GM18498 (cell line): ENCODE results near the gene MATN4.

ENCODE experiments used
- ATAC-seq: cut with Tn5 transposase; IDR thresholded peaks from one replicate; pipeline ENCODE4 v1.9.1; 2021; ENCODE audit warnings: mild to moderate bottlenecking, moderate library complexity; ENCODE audit not compliant: unreplicated experiment

MATN4 gene

DNA sequence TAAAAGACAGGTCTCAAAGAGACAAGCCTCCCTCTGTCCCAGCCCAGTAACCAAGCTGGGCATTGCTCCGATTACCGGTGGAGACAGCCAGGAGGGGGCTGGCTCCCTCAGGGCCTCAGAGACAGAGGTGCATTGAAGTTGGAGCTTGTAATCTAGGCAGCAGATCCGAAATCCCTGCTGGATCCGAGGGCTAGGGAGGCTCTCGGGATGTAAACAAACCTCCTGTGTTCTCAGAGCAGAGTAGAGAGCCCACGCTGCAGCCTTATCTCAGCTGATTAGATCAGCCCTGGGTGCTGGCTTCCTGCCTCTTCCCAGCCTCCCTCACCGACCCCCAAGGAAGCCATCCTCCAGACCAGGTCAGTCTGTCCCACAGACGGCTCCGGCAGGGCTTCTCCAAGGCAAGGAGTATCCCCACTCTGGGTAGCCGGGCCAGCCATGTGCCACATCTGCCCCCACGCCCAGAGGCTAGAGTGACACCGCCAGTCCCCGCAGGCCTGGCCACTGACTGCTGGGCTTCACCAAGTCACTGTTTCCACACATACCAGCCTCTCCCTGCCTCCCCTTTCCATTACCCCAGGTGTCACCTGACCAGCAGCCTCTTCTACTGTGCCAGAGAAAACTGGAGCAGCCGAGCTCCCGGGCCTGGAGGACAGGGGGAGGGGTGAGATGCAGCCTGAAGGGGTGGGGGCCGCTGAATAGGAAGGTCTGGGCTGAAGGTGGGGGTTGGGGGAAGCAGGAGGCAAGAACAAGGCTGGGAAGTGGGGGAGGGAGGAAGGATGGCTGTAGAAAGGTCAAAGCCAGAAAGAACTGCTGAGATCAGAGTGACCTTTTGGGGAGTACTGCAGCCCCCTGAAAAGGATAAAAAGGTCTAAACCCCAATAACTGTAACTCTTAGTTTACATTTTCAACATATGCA is 34.1 kb upstream of the MATN4 start:
- no peak for ATAC-seq

DNA sequence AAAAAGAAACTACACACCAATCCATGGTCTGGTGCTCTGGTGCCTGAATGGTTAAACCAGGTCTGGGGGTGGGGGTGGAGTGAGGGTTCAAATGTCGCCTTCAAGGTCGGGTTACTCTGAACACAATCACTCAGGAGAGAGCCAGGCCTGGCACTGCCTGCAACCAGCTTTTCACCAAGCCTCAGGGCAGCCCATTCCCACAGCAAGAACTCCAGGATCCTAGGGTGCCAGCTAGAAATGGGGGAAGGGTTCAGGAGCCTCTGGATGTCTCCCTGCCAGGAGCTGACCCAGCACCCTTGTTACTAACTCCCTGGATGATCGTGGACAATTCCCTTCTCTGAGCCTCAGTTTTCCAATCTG is 33.5 kb upstream of the MATN4 start:
- no peak for ATAC-seq

- no peak for ATAC-seq
These were observed 32.9 kb upstream of the MATN4 start for GRCh38 chr20:45340951-45341350.

DNA sequence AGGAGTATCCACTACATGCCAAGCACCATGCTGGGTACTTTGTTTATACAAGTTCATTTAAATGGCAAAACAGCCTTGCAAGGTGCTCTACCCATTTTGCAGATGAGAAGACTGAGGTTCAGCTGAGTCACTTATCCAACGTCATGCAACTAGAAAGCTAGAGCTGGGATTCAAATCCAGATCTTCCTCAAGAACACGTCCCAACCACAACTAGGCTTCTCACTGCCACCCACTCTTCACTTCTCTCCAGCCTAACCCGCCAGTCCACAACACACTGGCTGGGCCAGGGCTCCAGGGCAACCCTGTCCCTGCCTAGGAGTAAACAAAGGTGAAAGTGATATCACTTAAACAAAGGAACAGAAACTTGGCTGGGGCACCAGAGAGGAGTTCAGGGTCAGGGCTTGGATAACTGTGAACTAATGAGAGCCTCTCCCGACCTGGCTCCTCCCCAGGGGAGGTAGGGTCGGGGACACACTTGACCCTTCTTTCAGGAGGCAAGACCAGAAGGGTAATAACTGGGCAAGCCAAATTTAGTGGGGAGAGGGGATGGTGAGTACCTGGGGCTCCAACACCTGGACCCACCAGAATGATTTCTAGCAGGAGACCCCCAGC is 32.2 kb upstream of the MATN4 start:
- ATAC-seq = no peak

DNA sequence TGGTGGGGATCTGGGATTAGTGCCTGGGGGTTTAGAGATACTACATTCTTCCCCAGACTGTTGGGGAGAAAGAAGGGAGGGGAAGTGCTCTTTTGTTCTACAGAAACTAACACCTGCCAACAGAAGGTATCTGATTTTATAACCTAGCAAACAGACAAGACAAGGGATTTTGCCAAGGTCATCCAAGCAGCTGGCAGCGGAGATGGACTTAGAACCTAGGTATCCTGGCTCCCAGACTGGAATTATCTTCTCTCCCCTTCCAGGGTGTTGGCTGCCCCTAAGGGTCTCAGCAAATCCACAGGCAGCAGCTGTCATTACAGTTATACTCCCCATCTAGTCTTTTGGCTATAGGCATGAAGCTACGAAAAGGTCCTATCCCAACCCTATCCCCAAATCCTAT is 31.7 kb upstream of the MATN4 start:
- no peak for ATAC-seq

DNA sequence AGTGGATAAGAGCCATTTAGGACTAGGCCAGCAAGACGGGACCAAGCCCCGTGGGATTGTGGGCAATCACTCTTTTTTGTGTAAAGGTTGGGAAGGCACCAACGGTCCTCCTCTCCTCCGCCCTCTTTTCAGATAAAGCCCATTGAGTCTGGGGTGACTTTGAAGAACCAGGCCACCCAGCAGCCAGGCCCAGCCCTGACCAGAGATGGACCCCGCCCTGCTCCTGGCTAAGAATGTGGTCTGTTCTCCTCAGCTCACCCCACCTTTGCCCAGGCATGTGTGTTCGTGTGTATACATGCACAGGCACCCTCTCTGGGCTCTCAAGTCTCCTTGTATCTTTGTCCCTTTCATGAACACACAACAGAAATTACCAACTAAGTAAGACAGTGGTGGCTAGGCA is 31.0 kb upstream of the MATN4 start:
- no peak for ATAC-seq

- no peak for ATAC-seq
These were observed 30.3 kb upstream of the MATN4 start for GRCh38 chr20:45338121-45339030.

GRCh38 chr20:45337367-45338120 is 29.4 kb upstream of the MATN4 start:
- no peak for ATAC-seq

GRCh38 chr20:45336530-45337366 is 28.6 kb upstream of the MATN4 start:
- ATAC-seq = no peak

DNA sequence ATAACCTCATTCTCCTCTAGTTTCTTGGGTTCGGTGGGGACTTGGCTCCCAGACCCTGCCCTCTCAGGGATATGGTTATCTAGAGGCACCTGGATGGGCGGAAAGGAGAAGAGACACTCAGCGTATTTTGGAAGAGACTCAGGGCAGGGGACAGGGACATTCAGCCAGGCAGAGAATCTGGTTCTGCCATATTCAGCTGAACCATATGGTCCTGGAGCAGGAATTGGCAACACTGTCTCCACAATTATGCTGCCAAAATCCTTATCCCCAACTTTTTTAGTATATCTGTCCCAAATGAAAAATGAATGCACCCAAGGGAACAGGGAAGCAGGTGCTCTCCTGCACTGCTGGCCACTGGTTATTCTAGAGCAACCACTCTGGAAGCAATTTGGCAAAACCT is 22.4 kb upstream of the MATN4 start:
- ATAC-seq = no peak

- no peak for ATAC-seq
These were observed 21.6 kb upstream of the MATN4 start for GRCh38 chr20:45329497-45330319.

GRCh38 chr20:45328451-45328850 is 20.4 kb upstream of the MATN4 start:
- ATAC-seq = no peak

GRCh38 chr20:45325371-45325770 is 17.3 kb upstream of the MATN4 start:
- ATAC-seq = no peak

DNA sequence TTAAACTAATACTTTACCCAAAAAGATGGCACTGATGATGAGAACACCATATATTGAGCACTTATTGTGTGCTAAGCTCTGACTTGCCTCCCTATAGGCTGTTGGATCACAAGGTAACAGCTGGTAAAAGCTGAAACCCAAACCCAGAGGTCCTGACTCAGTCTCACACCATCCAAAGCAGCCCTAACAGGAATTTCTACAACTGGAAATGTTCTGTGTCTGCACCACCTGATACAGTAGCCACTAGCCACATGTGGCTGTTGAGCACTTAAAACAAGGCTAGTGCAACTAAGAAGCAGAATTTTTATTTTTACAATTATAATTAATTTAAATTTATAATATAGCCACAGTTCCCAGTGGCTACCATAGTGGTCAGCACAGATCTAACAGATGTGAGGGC is 15.6 kb upstream of the MATN4 start:
- no peak for ATAC-seq

DNA sequence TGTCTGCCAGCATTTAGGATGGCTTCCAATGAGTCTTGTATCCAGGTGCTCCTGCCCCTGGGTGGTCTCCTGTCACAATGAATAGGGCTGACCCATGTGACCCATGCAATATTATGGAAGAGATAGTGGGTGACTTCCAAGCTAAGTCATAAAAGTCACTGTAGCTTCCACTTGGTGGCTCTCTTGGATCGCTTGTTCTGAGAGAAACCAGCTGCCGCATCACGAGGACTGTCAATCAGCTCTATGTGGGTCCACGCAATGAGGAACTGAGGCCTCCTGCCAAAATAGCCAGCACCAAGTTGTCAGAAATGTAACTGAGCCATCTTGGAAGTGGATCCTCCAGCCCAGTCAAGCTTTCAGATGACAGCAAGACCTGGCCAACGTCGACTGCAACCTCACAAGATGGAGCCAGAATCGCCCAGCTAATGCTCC is 14.9 kb upstream of the MATN4 start:
- ATAC-seq = peak; percentile 43

DNA sequence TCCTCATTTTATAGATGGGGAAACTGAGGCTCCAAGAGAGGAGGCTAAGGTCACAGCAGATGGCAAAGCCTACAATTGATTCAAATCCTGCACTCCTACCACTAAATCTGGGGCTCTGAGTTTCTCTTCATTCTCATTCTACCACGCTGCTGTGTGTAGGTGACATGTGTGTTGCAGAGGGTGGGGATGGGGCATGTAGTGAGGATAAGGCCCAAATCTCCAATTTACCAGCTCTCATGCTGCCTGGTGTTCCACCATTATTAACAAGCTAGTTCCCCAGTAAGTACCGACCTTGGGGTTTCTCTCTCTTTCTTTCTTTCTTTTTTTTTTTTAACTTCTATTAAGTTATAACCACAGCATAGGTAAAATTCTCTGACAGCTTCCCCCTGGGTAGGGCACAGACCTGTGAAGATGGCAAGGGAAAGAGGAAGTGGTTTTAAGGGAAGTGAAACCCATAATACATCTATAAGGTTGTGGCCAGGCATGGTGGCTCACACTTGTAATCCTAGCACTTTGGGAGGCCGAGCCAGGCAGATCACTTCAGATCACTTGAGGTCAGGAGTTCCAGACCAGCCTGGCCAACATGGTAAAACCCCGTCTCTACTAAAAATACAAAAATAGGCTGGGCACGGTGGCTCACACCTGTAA is 13.0 kb upstream of the MATN4 start:
- peak; percentile 84 for ATAC-seq

- no peak for ATAC-seq
These were observed 10.8 kb upstream of the MATN4 start for GRCh38 chr20:45318948-45319347.

GRCh38 chr20:45318386-45318939 is 10.4 kb upstream of the MATN4 start:
- no peak for ATAC-seq
